Liver (tissue), 9 donors: ENCODE data around the gene WNT2. TPM values are rescaled to one million over a fixed set of nuclear protein-coding genes. Genes with fewer than 3 reads are reported as not detected.

ENCODE experiments used
- DNase-seq: peaks from one replicate; pipeline ENCODE4 v3.0.0-alpha.2; 2017; ENCODE audit warnings: low spot score
- H3K27ac ChIP-seq, 2 donors: one replicate each; pipeline ENCODE4 v1.7.0; 2013; ENCODE audit warnings: inconsistent platforms in 2 of 2, low read length in 2 of 2, control low read depth in 1 of 2, low read depth in 1 of 2, mild to moderate bottlenecking in 1 of 2
- H3K27me3 ChIP-seq, 4 donors: one replicate each; pipeline versions ENCODE4 v1.6.1 to v1.7.0; 2013; ENCODE audit warnings: low read length in 3 of 4, inconsistent platforms in 1 of 4, mild to moderate bottlenecking in 1 of 4, moderate library complexity in 1 of 4; ENCODE audit not compliant: control insufficient read depth in 4 of 4, insufficient read depth in 4 of 4
- H3K36me3 ChIP-seq, 4 donors: one replicate each; pipeline versions ENCODE4 v1.6.1 to v1.7.0; 2013; ENCODE audit warnings: low read length in 3 of 4, mild to moderate bottlenecking in 3 of 4, low read depth in 1 of 4, moderate library complexity in 1 of 4; ENCODE audit not compliant: control insufficient read depth in 4 of 4, insufficient read depth in 3 of 4
- H3K4me1 ChIP-seq, 4 donors: one replicate each; pipeline versions ENCODE4 v1.6.1 to v1.7.0; 2013; ENCODE audit warnings: low read length in 3 of 4, mild to moderate bottlenecking in 3 of 4, moderate library complexity in 1 of 4; ENCODE audit not compliant: control insufficient read depth in 4 of 4, insufficient read depth in 4 of 4
- H3K4me3 ChIP-seq, 3 donors: one replicate each; pipeline versions ENCODE4 v1.6.1 to v1.7.0; 2013; ENCODE audit warnings: low read length in 3 of 3, control low read depth in 1 of 3, low read depth in 1 of 3, mild to moderate bottlenecking in 1 of 3
- H3K9ac ChIP-seq, 2 donors: one replicate each; pipeline ENCODE4 v1.7.0; 2013; ENCODE audit warnings: low read length in 2 of 2, mild to moderate bottlenecking in 2 of 2, moderate library complexity in 2 of 2, control low read depth in 1 of 2, low read depth in 1 of 2
- H3K9me3 ChIP-seq, 4 donors: one replicate each; pipeline versions ENCODE4 v1.6.1 to v1.7.0; 2013; ENCODE audit warnings: low read length in 3 of 4; ENCODE audit not compliant: control insufficient read depth in 4 of 4
- FOXA1 ChIP-seq: IDR thresholded peaks from 2 replicates; pipeline ENCODE4 v1.6.1; 2016; ENCODE audit warnings: antibody characterized with exemption
- HNF4A ChIP-seq, 2 donors: conservative IDR thresholded peaks; 2 replicates each; pipeline ENCODE4 v1.6.1; 2016; ENCODE audit warnings: antibody characterized with exemption in 2 of 2, mild to moderate bottlenecking in 2 of 2
- JUND ChIP-seq, 2 donors: IDR thresholded peaks; 2 replicates each; pipeline ENCODE4 v1.6.1; 2016; ENCODE audit warnings: antibody characterized with exemption in 2 of 2
- RAD21 ChIP-seq, 2 donors: IDR thresholded peaks; 2 replicates each; pipeline ENCODE4 v1.6.1; 2016; ENCODE audit warnings: antibody characterized with exemption in 2 of 2, mild to moderate bottlenecking in 2 of 2
- YY1 ChIP-seq: IDR thresholded peaks from 2 replicates; pipeline ENCODE4 v1.6.1; 2016; ENCODE audit warnings: antibody characterized with exemption, mild to moderate bottlenecking
- WGBS: extraction: QIAGEN DNeasy Blood & Tissue Kit; methylation state at CpG from one replicate; pipeline ENCODE4 v1.1.7; 2013; 5-methylcytosine and 5-hydroxymethylcytosine counted together
- polyA plus RNA-seq, 2 donors: library from polyadenylated mRNA; stranded (reverse) in 1 of 2; unstranded in 1 of 2; fragments of 200-250 nt in 1 of 2; fragments of >200 nt in 1 of 2; fragmentation: Nextera tagmentation in 1 of 2; extraction: Ambion mirVana in 1 of 2; gene quantifications; one replicate each; pipeline versions ENCODE4 v1.2.1 to v1.2.3, GENCODE V29; 2013 to 2015
- total RNA-seq, 2 donors: library from RNA; depleted of rRNA; stranded (reverse); fragments of >200 nt; gene quantifications; one replicate each; pipeline ENCODE4 v1.2.3, GENCODE V29; 2014
- TF ChIP-seq, protein P1 (sequence below): IDR thresholded peaks from 2 replicates; pipeline ENCODE4 v1.6.1; 2016; ENCODE audit warnings: antibody characterized with exemption, mild to moderate bottlenecking
- TF ChIP-seq, protein P2 (sequence below): fragments of 150-350 bp; IDR thresholded peaks from 2 replicates; pipeline ENCODE4 v1.5.1; 2017; ENCODE audit warnings: improper control_type of control experiment, low read depth, low read length; ENCODE audit not compliant: missing input control
- TF ChIP-seq, protein P3 (sequence below): IDR thresholded peaks from 2 replicates; pipeline ENCODE4 v1.6.1; 2016; ENCODE audit warnings: antibody characterized with exemption
- donor health status: healthy.
- donor health status: healthy.
- donor health status: healthy.
- donor health status: healthy.
- donor health status: healthy.

WNT2 gene
- total and polyA plus RNA-seq, 4 donors: 1.1 to 2.0 (median 1.6) TPM

DNA sequence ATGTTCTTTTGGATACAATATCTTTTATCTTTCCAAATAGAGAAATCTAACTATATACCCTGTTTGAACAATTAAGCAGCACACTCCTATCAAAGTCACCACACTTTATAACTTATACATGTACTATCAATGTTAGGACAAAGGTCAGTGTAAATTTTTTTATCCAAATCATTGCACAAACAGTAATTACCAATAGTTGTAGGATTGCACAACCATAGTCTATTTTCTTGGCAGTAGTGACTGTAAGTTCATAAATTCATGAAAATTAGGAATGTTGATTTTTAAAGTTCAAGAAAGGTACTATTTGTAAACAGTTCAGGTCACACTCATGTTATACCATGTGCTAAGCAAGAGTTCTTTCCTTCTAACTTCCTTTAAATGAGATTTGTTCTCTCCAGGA, 9.3 kb downstream of the WNT2 start:
- Histone ChIP-seq H3K9me3 (no peaks in the 10 kb centered on the region), H3K36me3 (no peaks in the 10 kb centered on the region), H3K27ac (no peak overlapping the region), H3K4me3 (no peak overlapping the region), H3K4me1 (peaks cover 0 to 9% (median 2%) of the 10 kb centered on the region in 4 donors), H3K27me3 (no peaks in the 10 kb centered on the region), H3K9ac (no peak overlapping the region)
- peak; percentile 39 to 68 for TF ChIP-seq HNF4A (conservative IDR thresholded peaks at IDR 0.05)
- TF ChIP-seq, protein P1, sequence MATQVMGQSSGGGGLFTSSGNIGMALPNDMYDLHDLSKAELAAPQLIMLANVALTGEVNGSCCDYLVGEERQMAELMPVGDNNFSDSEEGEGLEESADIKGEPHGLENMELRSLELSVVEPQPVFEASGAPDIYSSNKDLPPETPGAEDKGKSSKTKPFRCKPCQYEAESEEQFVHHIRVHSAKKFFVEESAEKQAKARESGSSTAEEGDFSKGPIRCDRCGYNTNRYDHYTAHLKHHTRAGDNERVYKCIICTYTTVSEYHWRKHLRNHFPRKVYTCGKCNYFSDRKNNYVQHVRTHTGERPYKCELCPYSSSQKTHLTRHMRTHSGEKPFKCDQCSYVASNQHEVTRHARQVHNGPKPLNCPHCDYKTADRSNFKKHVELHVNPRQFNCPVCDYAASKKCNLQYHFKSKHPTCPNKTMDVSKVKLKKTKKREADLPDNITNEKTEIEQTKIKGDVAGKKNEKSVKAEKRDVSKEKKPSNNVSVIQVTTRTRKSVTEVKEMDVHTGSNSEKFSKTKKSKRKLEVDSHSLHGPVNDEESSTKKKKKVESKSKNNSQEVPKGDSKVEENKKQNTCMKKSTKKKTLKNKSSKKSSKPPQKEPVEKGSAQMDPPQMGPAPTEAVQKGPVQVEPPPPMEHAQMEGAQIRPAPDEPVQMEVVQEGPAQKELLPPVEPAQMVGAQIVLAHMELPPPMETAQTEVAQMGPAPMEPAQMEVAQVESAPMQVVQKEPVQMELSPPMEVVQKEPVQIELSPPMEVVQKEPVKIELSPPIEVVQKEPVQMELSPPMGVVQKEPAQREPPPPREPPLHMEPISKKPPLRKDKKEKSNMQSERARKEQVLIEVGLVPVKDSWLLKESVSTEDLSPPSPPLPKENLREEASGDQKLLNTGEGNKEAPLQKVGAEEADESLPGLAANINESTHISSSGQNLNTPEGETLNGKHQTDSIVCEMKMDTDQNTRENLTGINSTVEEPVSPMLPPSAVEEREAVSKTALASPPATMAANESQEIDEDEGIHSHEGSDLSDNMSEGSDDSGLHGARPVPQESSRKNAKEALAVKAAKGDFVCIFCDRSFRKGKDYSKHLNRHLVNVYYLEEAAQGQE: no peak
- TF ChIP-seq JUND (IDR thresholded peaks at IDR 0.05): no peak
- TF ChIP-seq FOXA1: no peak
- TF ChIP-seq RAD21 (IDR thresholded peaks at IDR 0.05): no peak
- no peak for DNase-seq

DNA sequence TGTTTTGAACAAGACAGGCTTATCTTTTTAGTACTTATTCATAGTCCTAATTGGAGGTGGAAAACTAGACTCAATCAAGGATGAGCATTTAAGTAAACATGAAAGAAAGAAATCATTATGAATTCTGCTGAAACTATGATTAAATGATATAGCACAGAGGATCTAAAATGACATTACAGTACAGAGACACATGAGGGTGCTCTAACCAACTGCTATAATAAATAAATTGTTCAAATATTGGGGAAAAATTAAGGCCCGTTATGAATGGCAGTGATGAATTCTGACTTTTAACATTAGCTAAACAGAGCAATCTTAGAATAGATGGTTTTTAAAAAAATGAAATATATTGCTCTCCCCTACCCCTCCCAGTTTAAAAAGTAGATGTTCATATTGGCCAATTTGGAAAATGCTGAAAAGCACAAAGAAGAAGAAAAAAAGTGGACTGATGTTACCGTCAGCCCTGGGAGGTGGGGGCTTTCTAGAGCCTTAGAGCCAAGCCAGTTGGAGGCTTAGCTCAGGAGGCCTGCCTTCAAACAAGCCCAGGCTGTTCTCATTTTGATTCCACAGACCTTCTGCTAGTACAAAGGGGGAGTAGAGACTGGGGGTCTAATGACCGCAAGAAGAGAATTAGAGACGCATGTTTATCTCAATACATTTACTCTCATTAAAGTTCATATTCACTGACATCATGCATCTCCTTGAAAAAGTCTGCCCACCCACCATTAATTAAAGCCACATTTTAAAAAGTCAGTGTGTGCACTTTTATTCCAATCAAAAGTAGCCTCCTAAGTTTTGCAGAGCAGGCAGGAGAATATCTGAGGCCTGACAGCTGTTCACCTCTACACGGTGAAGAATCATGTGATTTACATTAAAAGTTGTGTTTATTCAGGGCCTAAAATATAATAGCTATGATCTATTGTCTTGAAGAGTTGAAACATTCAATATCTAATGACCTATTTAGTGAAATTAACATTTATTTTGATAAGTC, 10.0 kb downstream of the WNT2 start:
- no peaks in the 10 kb centered on the region for H3K27me3 ChIP-seq
- H3K27ac ChIP-seq: no peak overlapping the region
- 80% methylated on average over 5 of the region's 5 CpGs for WGBS
- no peak for DNase-seq
- H3K4me1 ChIP-seq: peaks cover 0 to 9% (median 2%) of the 10 kb centered on the region in 4 donors
- H3K36me3 ChIP-seq: no peaks in the 10 kb centered on the region
- no peak overlapping the region for H3K9ac ChIP-seq
- H3K4me3 ChIP-seq: no peak overlapping the region
- H3K9me3 ChIP-seq: no peaks in the 10 kb centered on the region
- TF ChIP-seq, protein P2, sequence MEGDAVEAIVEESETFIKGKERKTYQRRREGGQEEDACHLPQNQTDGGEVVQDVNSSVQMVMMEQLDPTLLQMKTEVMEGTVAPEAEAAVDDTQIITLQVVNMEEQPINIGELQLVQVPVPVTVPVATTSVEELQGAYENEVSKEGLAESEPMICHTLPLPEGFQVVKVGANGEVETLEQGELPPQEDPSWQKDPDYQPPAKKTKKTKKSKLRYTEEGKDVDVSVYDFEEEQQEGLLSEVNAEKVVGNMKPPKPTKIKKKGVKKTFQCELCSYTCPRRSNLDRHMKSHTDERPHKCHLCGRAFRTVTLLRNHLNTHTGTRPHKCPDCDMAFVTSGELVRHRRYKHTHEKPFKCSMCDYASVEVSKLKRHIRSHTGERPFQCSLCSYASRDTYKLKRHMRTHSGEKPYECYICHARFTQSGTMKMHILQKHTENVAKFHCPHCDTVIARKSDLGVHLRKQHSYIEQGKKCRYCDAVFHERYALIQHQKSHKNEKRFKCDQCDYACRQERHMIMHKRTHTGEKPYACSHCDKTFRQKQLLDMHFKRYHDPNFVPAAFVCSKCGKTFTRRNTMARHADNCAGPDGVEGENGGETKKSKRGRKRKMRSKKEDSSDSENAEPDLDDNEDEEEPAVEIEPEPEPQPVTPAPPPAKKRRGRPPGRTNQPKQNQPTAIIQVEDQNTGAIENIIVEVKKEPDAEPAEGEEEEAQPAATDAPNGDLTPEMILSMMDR: no peak
- TF ChIP-seq RAD21 (IDR thresholded peaks at IDR 0.05) (peak; percentile 29 to 30), FOXA1 (no peak), JUND (IDR thresholded peaks at IDR 0.05) (no peak), YY1 (no peak)
- TF ChIP-seq, protein P3, sequence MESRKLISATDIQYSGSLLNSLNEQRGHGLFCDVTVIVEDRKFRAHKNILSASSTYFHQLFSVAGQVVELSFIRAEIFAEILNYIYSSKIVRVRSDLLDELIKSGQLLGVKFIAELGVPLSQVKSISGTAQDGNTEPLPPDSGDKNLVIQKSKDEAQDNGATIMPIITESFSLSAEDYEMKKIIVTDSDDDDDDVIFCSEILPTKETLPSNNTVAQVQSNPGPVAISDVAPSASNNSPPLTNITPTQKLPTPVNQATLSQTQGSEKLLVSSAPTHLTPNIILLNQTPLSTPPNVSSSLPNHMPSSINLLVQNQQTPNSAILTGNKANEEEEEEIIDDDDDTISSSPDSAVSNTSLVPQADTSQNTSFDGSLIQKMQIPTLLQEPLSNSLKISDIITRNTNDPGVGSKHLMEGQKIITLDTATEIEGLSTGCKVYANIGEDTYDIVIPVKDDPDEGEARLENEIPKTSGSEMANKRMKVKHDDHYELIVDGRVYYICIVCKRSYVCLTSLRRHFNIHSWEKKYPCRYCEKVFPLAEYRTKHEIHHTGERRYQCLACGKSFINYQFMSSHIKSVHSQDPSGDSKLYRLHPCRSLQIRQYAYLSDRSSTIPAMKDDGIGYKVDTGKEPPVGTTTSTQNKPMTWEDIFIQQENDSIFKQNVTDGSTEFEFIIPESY: no peak
